ENCODE results near the gene JAML.
A peak's percentile ranks its signal among the peaks of the same experiment; 100 is the strongest.

GRCh38 chr11:118152552-118153471 is 72.0 kb downstream of the JAML start, which contains the start of gene SCN4B:
- no peak for TF ChIP-seq POLR2A (IDR thresholded peaks at IDR 0.05)
- peak in 1 of 4 experiments; percentile 11 for TF ChIP-seq CTCF (IDR thresholded peaks at IDR 0.05)
